GM13977 (cell line): ENCODE measurements around the gene OVOL1.
A peak's percentile ranks its signal among the peaks of the same experiment; 100 is the strongest.

Experiments
- DNase-seq: peaks from one replicate; pipeline ENCODE4 v3.0.0; 2012; ENCODE audit warnings: low spot score
- CTCF ChIP-seq: IDR thresholded peaks from 2 replicates; pipeline ENCODE4 v1.5.1; 2012; ENCODE audit warnings: mild to moderate bottlenecking, control low read depth; ENCODE audit not compliant: insufficient read depth; ENCODE audit errors: extremely low read depth, missing control alignments
- in situ Hi-C: fragments of 300-500 bp; cut with MboI; formaldehyde crosslinking; loops from one replicate; pipeline ENCODE4 v1.12.0; 2022; ENCODE audit warnings: low sequenced_read_pairs, low pct_unique_long_range_greater_than_20kb, mixed read lengths, inconsistent platforms; ENCODE audit not compliant: unreplicated experiment

The OVOL1 gene

GRCh38 chr11:65770951-65771567, 15.8 kb upstream of the OVOL1 start:
- in situ Hi-C loops = no loop called here
- no peak for TF ChIP-seq CTCF
- no peak for DNase-seq

- in situ Hi-C loops = no loop called here
- TF ChIP-seq CTCF = no peak
- no peak for DNase-seq
Observed at GRCh38 chr11:65771589-65772112, 15.2 kb upstream of the OVOL1 start.

GRCh38 chr11:65773784-65774411, 13.0 kb upstream of the OVOL1 start:
- in situ Hi-C loops = no loop called here
- peak; percentile 10 for DNase-seq
- no peak for TF ChIP-seq CTCF

GRCh38 chr11:65774525-65775306, 12.1 kb upstream of the OVOL1 start:
- TF ChIP-seq CTCF = no peak
- no peak for DNase-seq
- in situ Hi-C loops = no loop called here

- no peak for TF ChIP-seq CTCF
- in situ Hi-C loops = no loop called here
Observed at GRCh38 chr11:65776196-65776595, 10.7 kb upstream of the OVOL1 start.

GRCh38 chr11:65776710-65777141, 10.1 kb upstream of the OVOL1 start:
- TF ChIP-seq CTCF = no peak
- no peak for DNase-seq
- in situ Hi-C loops = no loop called here

More at GRCh38 chr11:65776196-65776595, 10.7 kb upstream of the OVOL1 start:
- no peak for DNase-seq
